ENCODE measurements around the gene CFAP251. TPM values are rescaled to one million over a fixed set of nuclear protein-coding genes. Genes with fewer than 3 reads are reported as not detected.
"Not testable (repeated sequence)": the region's sequence is repeated elsewhere in the genome, so short reads cannot be mapped to it uniquely, and the experiment has no call there.

The CFAP251 gene
- 0.74 and 1.7 TPM in 2 replicates for total RNA-seq (2014; rRNA removed; shearing (Covaris generic); ENCODE audit: low replicate concordance)

GRCh38 chr12:121917950-121918678 lies at the start of gene CFAP251:
CFAP251 (plus strand) TSS chr12:121918592; CDS start chr12:121921306, 2,714 bp downstream.
- H3K4me3 ChIP-seq = no peak within 1 kb of the TSS
- H3K36me3 ChIP-seq = peaks cover 22% of the 10 kb centered on the region; the same call in 1 of the 2 replicates
- no peaks in the 10 kb centered on the region for H3K27me3 ChIP-seq
- DNase-seq = no peak
- H3K9me3 ChIP-seq = no peaks in the 10 kb centered on the region

- not testable (repeated sequence) for DNase-seq, H3K27me3 ChIP-seq, H3K9me3 ChIP-seq, H3K4me3 ChIP-seq, H3K36me3 ChIP-seq
Observed at GRCh38 chr12:121869229-121869628, 49.2 kb upstream of the CFAP251 start.

GRCh38 chr12:121871467-121871866 lies 46.9 kb upstream of the CFAP251 start:
- H3K9me3 ChIP-seq = no peaks in the 10 kb centered on the region
- no peaks in the 10 kb centered on the region for H3K36me3 ChIP-seq
- no peaks in the 10 kb centered on the region for H3K27me3 ChIP-seq
- H3K4me3 ChIP-seq = no peak overlapping the region
- no peak for DNase-seq

GRCh38 chr12:121872546-121873215 lies 45.7 kb upstream of the CFAP251 start:
- H3K9me3 ChIP-seq = no peaks in the 10 kb centered on the region
- H3K27me3 ChIP-seq = no peaks in the 10 kb centered on the region
- H3K36me3 ChIP-seq = no peaks in the 10 kb centered on the region
- H3K4me3 ChIP-seq = no peak overlapping the region
- DNase-seq = peak; percentile 91

- no peak for DNase-seq
- Histone ChIP-seq H3K27me3 (no peaks in the 10 kb centered on the region), H3K9me3 (no peaks in the 10 kb centered on the region), H3K36me3 (no peaks in the 10 kb centered on the region), H3K4me3 (no peak overlapping the region)
Observed at GRCh38 chr12:121873216-121873569, 45.2 kb upstream of the CFAP251 start.

GRCh38 chr12:121874071-121874470 lies 44.3 kb upstream of the CFAP251 start:
- no peak for DNase-seq
- Histone ChIP-seq H3K27me3 (no peaks in the 10 kb centered on the region), H3K4me3 (no peak overlapping the region), H3K9me3 (no peaks in the 10 kb centered on the region), H3K36me3 (no peaks in the 10 kb centered on the region)

- H3K36me3 ChIP-seq = no peaks in the 10 kb centered on the region
- no peak overlapping the region for H3K4me3 ChIP-seq
- no peaks in the 10 kb centered on the region for H3K27me3 ChIP-seq
- DNase-seq = no peak
- H3K9me3 ChIP-seq = no peaks in the 10 kb centered on the region
Observed at GRCh38 chr12:121875582-121875981, 42.8 kb upstream of the CFAP251 start.

GRCh38 chr12:121876080-121876447 lies 42.3 kb upstream of the CFAP251 start:
- H3K9me3 ChIP-seq, H3K27me3 ChIP-seq, DNase-seq, H3K36me3 ChIP-seq, H3K4me3 ChIP-seq: not testable (repeated sequence)

GRCh38 chr12:121883315-121883660 lies 35.1 kb upstream of the CFAP251 start:
- no peak overlapping the region for H3K4me3 ChIP-seq
- DNase-seq = no peak
- H3K27me3 ChIP-seq = no peaks in the 10 kb centered on the region
- no peaks in the 10 kb centered on the region for H3K9me3 ChIP-seq
- H3K36me3 ChIP-seq = no peaks in the 10 kb centered on the region

- not testable (repeated sequence) for H3K36me3 ChIP-seq, H3K27me3 ChIP-seq, H3K4me3 ChIP-seq, H3K9me3 ChIP-seq
- peak; percentile 21 for DNase-seq
Observed at GRCh38 chr12:121885129-121885528, 33.3 kb upstream of the CFAP251 start.

- H3K36me3 ChIP-seq = peaks cover 4% of the 10 kb centered on the region; the same call in 1 of the 2 replicates
- H3K27me3 ChIP-seq = no peaks in the 10 kb centered on the region
- peak overlapping the region; percentile 90 for H3K4me3 ChIP-seq
- DNase-seq = no peak
- H3K9me3 ChIP-seq = no peaks in the 10 kb centered on the region
Observed at GRCh38 chr12:121888083-121888477, 30.3 kb upstream of the CFAP251 start.

GRCh38 chr12:121888478-121889273 lies 29.7 kb upstream of the CFAP251 start, which contains the start of gene PSMD9:
PSMD9 (plus strand) TSS chr12:121888790; CDS start chr12:121888857, 67 bp downstream.
- DNase-seq = peak; percentile 97
- H3K9me3 ChIP-seq = no peaks in the 10 kb centered on the region
- H3K36me3 ChIP-seq = peaks cover 4% of the 10 kb centered on the region; the same call in 1 of the 2 replicates
- H3K27me3 ChIP-seq = no peaks in the 10 kb centered on the region
- H3K4me3 ChIP-seq = peak within 1 kb of the TSS; percentile 90

- Histone ChIP-seq H3K27me3 (no peaks in the 10 kb centered on the region), H3K36me3 (peaks cover 5% of the 10 kb centered on the region), H3K9me3 (no peaks in the 10 kb centered on the region), H3K4me3 (peak overlapping the region; percentile 90)
- DNase-seq = no peak
Observed at GRCh38 chr12:121889274-121889624, 29.1 kb upstream of the CFAP251 start.

GRCh38 chr12:121889661-121890060 lies 28.7 kb upstream of the CFAP251 start:
- H3K4me3 ChIP-seq = peak overlapping the region; percentile 90
- not testable (repeated sequence) for H3K27me3 ChIP-seq, H3K36me3 ChIP-seq, H3K9me3 ChIP-seq, DNase-seq

- DNase-seq = no peak
- no peaks in the 10 kb centered on the region for H3K9me3 ChIP-seq
- H3K36me3 ChIP-seq = peaks cover 28% of the 10 kb centered on the region
- H3K27me3 ChIP-seq = no peaks in the 10 kb centered on the region
- H3K4me3 ChIP-seq = no peak overlapping the region
Observed at GRCh38 chr12:121892673-121893561, 25.5 kb upstream of the CFAP251 start.

- Histone ChIP-seq H3K36me3 (peaks cover 31% of the 10 kb centered on the region), H3K27me3 (no peaks in the 10 kb centered on the region), H3K9me3 (no peaks in the 10 kb centered on the region), H3K4me3 (no peak overlapping the region)
- DNase-seq = peak; percentile 44
Observed at GRCh38 chr12:121893961-121894460, 24.4 kb upstream of the CFAP251 start.
